ENCODE data around the gene C1orf53.

Gene C1orf53

GRCh38 chr1:197892684-197893083, 9.7 kb upstream of the C1orf53 start:
- H3K4me3 ChIP-seq (ENCODE audit: control insufficient read depth, low read depth, low read length) = no peak overlapping the region
- no peak for TF ChIP-seq CTCF (IDR thresholded peaks at IDR 0.05; ENCODE audit: control insufficient read depth, insufficient read depth, low read depth, low read length, missing control alignments)
- DNase-seq (ENCODE audit: low read depth) = no peak

- DNase-seq (ENCODE audit: low read depth) = no peak
- H3K4me3 ChIP-seq (ENCODE audit: control insufficient read depth, low read depth, low read length) = no peak overlapping the region
- no peak for TF ChIP-seq CTCF (IDR thresholded peaks at IDR 0.05; ENCODE audit: control insufficient read depth, insufficient read depth, low read depth, low read length, missing control alignments)
Observed at GRCh38 chr1:197896301-197896700, 6.1 kb upstream of the C1orf53 start.

- no peak for TF ChIP-seq CTCF (IDR thresholded peaks at IDR 0.05; ENCODE audit: control insufficient read depth, insufficient read depth, low read depth, low read length, missing control alignments)
Observed at GRCh38 chr1:197899037-197899436, 3.4 kb upstream of the C1orf53 start.

GRCh38 chr1:197902131-197902453, 338 bp upstream of the C1orf53 start:
- no peak for TF ChIP-seq CTCF (IDR thresholded peaks at IDR 0.05; ENCODE audit: control insufficient read depth, insufficient read depth, low read depth, low read length, missing control alignments)
- DNase-seq (ENCODE audit: low read depth) = no peak
- peak overlapping the region; percentile 59 for H3K4me3 ChIP-seq (ENCODE audit: control insufficient read depth, low read depth, low read length)

More at GRCh38 chr1:197899037-197899436, 3.4 kb upstream of the C1orf53 start:
- DNase-seq (ENCODE audit: low read depth) = no peak
- H3K4me3 ChIP-seq (ENCODE audit: control insufficient read depth, low read depth, low read length) = no peak overlapping the region

- no peak for TF ChIP-seq CTCF (IDR thresholded peaks at IDR 0.05; ENCODE audit: control insufficient read depth, insufficient read depth, low read depth, low read length, missing control alignments)
- DNase-seq (ENCODE audit: low read depth) = no peak
- peak overlapping the region; percentile 59 for H3K4me3 ChIP-seq (ENCODE audit: control insufficient read depth, low read depth, low read length)
Observed at GRCh38 chr1:197903196-197903514, 725 bp downstream of the C1orf53 start.

- TF ChIP-seq CTCF (IDR thresholded peaks at IDR 0.05; ENCODE audit: control insufficient read depth, insufficient read depth, low read depth, low read length, missing control alignments) = no peak
- DNase-seq (ENCODE audit: low read depth) = no peak
- H3K4me3 ChIP-seq (ENCODE audit: control insufficient read depth, low read depth, low read length) = no peak overlapping the region
Observed at GRCh38 chr1:197904126-197904787, 1.8 kb downstream of the C1orf53 start.

Measured in AG09309 (cell line).